IMR-90 (cell line): Measurements from ENCODE around the gene HSP90B1. TPM values are rescaled to one million over a fixed set of nuclear protein-coding genes. Genes with fewer than 3 reads are reported as not detected.

Source experiments
- ATAC-seq: fragments of 200-7000 bp; cut with Tn5 transposase; 2 replicates; pipeline ENCODE4 v1.9.1; 2020; ENCODE audit warnings: low read depth, mild to moderate bottlenecking, moderate library complexity
- BruUV-seq: library from RNA; stranded (reverse); fragments of 400-500 nt; replicated peaks from 2 replicates; lab custom pipeline; 2021; lab: Mats Ljungman, UMichigan
- CTCF ChIA-PET: fragments of 300-600 bp; formaldehyde crosslinking; extraction: SDS; loops from one replicate; lab custom pipeline; 2021; ENCODE audit warnings: antibody characterized with exemption; lab: Yijun Ruan, JAX
- POLR2A ChIA-PET: fragments of 300-600 bp; sonication (Branson Sonifier 250); formaldehyde crosslinking; loops from one replicate; lab custom pipeline; 2022; ENCODE audit warnings: antibody characterized with exemption; ENCODE audit not compliant: unreplicated experiment; lab: Charles Lee
- DNase-seq: peaks from one replicate; pipeline ENCODE4 v3.0.0; 2013
- H2AFZ ChIP-seq: replicated peaks from 2 replicates; pipeline ENCODE3; 2013; ENCODE audit warnings: low read length, mild to moderate bottlenecking; ENCODE audit not compliant: poor library complexity
- H2AK5ac ChIP-seq: 2 replicates; pipeline ENCODE4 v1.6.1; 2013; ENCODE audit warnings: low read depth, low read length, inconsistent platforms
- H2AK9ac ChIP-seq: replicated peaks from 2 replicates; pipeline ENCODE3; 2013; ENCODE audit warnings: mild to moderate bottlenecking, low read depth, low read length, moderate library complexity; ENCODE audit not compliant: poor library complexity
- H2BK120ac ChIP-seq: 2 replicates; pipeline ENCODE4 v1.6.1; 2013; ENCODE audit warnings: low read depth, low read length, inconsistent platforms
- H2BK15ac ChIP-seq: 3 replicates; pipeline ENCODE4 v1.6.1; 2013; ENCODE audit warnings: low read depth, low read length, inconsistent platforms
- H2BK20ac ChIP-seq: 2 replicates; pipeline ENCODE4 v1.6.1; 2013; ENCODE audit warnings: low read depth, mild to moderate bottlenecking, inconsistent platforms, low read length, moderate library complexity
- H2BK5ac ChIP-seq: 2 replicates; pipeline ENCODE4 v1.6.1; 2013; ENCODE audit warnings: mild to moderate bottlenecking, low read depth, low read length, inconsistent platforms; ENCODE audit not compliant: poor library complexity, severe bottlenecking
- H3K14ac ChIP-seq: replicated peaks from 2 replicates; pipeline ENCODE4 v1.6.1; 2013; ENCODE audit warnings: low read depth, low read length, inconsistent platforms
- H3K18ac ChIP-seq: 2 replicates; pipeline ENCODE4 v1.6.1; 2013; ENCODE audit warnings: low read depth, low read length, control low read depth
- H3K23ac ChIP-seq: 2 replicates; pipeline ENCODE4 v1.6.1; 2013; ENCODE audit warnings: low read depth, low read length, inconsistent platforms
- H3K27ac ChIP-seq: 2 replicates; pipeline ENCODE4 v1.5.1; 2013; ENCODE audit warnings: mild to moderate bottlenecking, control low read depth, low read length; ENCODE audit not compliant: insufficient read depth
- H3K27me3 ChIP-seq: 2 replicates; pipeline ENCODE4 v1.6.1; 2013; ENCODE audit warnings: low read length; ENCODE audit not compliant: control insufficient read depth, insufficient read depth
- H3K36me3 ChIP-seq: 2 replicates; pipeline ENCODE4 v1.6.1; 2013; ENCODE audit warnings: low read length, mixed read lengths; ENCODE audit not compliant: control insufficient read depth, insufficient read depth
- H3K4ac ChIP-seq: 2 replicates; pipeline ENCODE4 v1.6.1; 2013; ENCODE audit warnings: low read depth, low read length, inconsistent platforms
- H3K4me1 ChIP-seq: 2 replicates; pipeline ENCODE4 v1.6.1; 2013; ENCODE audit warnings: low read length, mixed read lengths; ENCODE audit not compliant: control insufficient read depth, insufficient read depth
- H3K4me2 ChIP-seq: 2 replicates; pipeline ENCODE4 v1.6.1; 2013; ENCODE audit warnings: low read depth, mild to moderate bottlenecking, control low read depth, low read length, moderate library complexity
- H3K4me3 ChIP-seq: 2 replicates; pipeline ENCODE4 v1.5.1; 2013; ENCODE audit warnings: low read depth, mild to moderate bottlenecking, control low read depth, low read length, moderate library complexity; ENCODE audit not compliant: insufficient read depth
- H3K56ac ChIP-seq: 2 replicates; pipeline ENCODE4 v1.6.1; 2013; ENCODE audit warnings: low read length, inconsistent platforms; ENCODE audit not compliant: insufficient read depth; ENCODE audit errors: extremely low read depth
- H3K79me1 ChIP-seq, 2 experiments: 2 replicates each; pipeline ENCODE4 v1.6.1; 2013; ENCODE audit warnings: low read length in 2 of 2, inconsistent platforms in 1 of 2, low read depth in 1 of 2
- H3K9ac ChIP-seq: 2 replicates; pipeline ENCODE4 v1.6.1; 2013; ENCODE audit warnings: low read depth, low read length, control low read depth
- H3K9me1 ChIP-seq: 2 replicates; pipeline ENCODE4 v1.6.1; 2013; ENCODE audit warnings: low read length, inconsistent platforms; ENCODE audit not compliant: insufficient read depth
- H3K9me3 ChIP-seq: 2 replicates; pipeline ENCODE4 v1.6.1; 2013; ENCODE audit warnings: low read length; ENCODE audit not compliant: control insufficient read depth, insufficient read depth
- H4K20me1 ChIP-seq: 2 replicates; pipeline ENCODE4 v1.6.1; 2013; ENCODE audit warnings: low read length, inconsistent platforms; ENCODE audit not compliant: insufficient read depth
- H4K5ac ChIP-seq: 2 replicates; pipeline ENCODE4 v1.6.1; 2013; ENCODE audit warnings: mild to moderate bottlenecking, low read depth, low read length, control low read depth
- H4K8ac ChIP-seq, 2 experiments: 2 replicates each; pipeline ENCODE4 v1.6.1; 2013; ENCODE audit warnings: low read depth in 2 of 2, low read length in 2 of 2, control low read depth in 1 of 2, inconsistent platforms in 1 of 2
- H4K91ac ChIP-seq: 2 replicates; pipeline ENCODE4 v1.6.1; 2013; ENCODE audit warnings: low read depth, low read length, inconsistent platforms; ENCODE audit not compliant: insufficient read depth
- BHLHE40 ChIP-seq: fragments of 150-350 bp; IDR thresholded peaks from 2 replicates; pipeline ENCODE4 v1.6.1; 2016; ENCODE audit warnings: mild to moderate bottlenecking, low read depth, low read length
- CEBPB ChIP-seq: IDR thresholded peaks from 2 replicates; pipeline ENCODE4 v1.6.1; 2012; ENCODE audit warnings: low read depth, low read length, improper control_type of control experiment
- CHD1 ChIP-seq: IDR thresholded peaks from 2 replicates; pipeline ENCODE4 v1.6.1; 2012; ENCODE audit warnings: low read depth, low read length, improper control_type of control experiment
- CTCF ChIP-seq: conservative IDR thresholded peaks from 2 replicates; pipeline ENCODE4 v1.5.1; 2012; ENCODE audit warnings: mild to moderate bottlenecking, low read depth, low read length, improper control_type of control experiment
- ELK1 ChIP-seq: fragments of 150-350 bp; IDR thresholded peaks from 2 replicates; pipeline ENCODE4 v1.6.1; 2016; ENCODE audit warnings: low read depth, mild to moderate bottlenecking, low read length, moderate library complexity, borderline replicate concordance
- FOS ChIP-seq: fragments of 150-350 bp; IDR thresholded peaks from 2 replicates; pipeline ENCODE4 v1.6.1; 2016; ENCODE audit warnings: low read depth, low read length
- MAFK ChIP-seq: IDR thresholded peaks from 2 replicates; pipeline ENCODE4 v1.6.1; 2012; ENCODE audit warnings: low read depth, low read length, improper control_type of control experiment
- MAZ ChIP-seq: IDR thresholded peaks from 2 replicates; pipeline ENCODE4 v1.6.1; 2012; ENCODE audit warnings: low read depth, mild to moderate bottlenecking, low read length, improper control_type of control experiment, moderate library complexity, borderline replicate concordance
- MXI1 ChIP-seq: IDR thresholded peaks from 2 replicates; pipeline ENCODE4 v1.6.1; 2012; ENCODE audit warnings: low read depth, mild to moderate bottlenecking, low read length, moderate library complexity, borderline replicate concordance
- NFE2L2 ChIP-seq: fragments of 150-350 bp; IDR thresholded peaks from 2 replicates; pipeline ENCODE4 v1.6.1; 2016; ENCODE audit warnings: low read depth, mild to moderate bottlenecking, low read length
- POLR2A ChIP-seq: IDR thresholded peaks from 2 replicates; pipeline ENCODE4 v1.6.1; 2012; ENCODE audit warnings: mild to moderate bottlenecking, low read depth, low read length
- RAD21 ChIP-seq: IDR thresholded peaks from 2 replicates; pipeline ENCODE4 v1.6.1; 2012; ENCODE audit warnings: low read length, improper control_type of control experiment
- RCOR1 ChIP-seq: IDR thresholded peaks from 2 replicates; pipeline ENCODE4 v1.6.1; 2012; ENCODE audit warnings: mild to moderate bottlenecking, low read length, improper control_type of control experiment; ENCODE audit not compliant: insufficient replicate concordance
- RFX5 ChIP-seq: IDR thresholded peaks from 2 replicates; pipeline ENCODE4 v1.8.0; 2012; ENCODE audit warnings: low read depth, mild to moderate bottlenecking, low read length, moderate library complexity
- SMC3 ChIP-seq: fragments of 150-350 bp; IDR thresholded peaks from 2 replicates; pipeline ENCODE4 v1.6.1; 2016; ENCODE audit warnings: low read depth, mild to moderate bottlenecking, antibody characterized with exemption, low read length, moderate library complexity
- USF2 ChIP-seq: fragments of 150-350 bp; IDR thresholded peaks from 2 replicates; pipeline ENCODE4 v1.6.1; 2017; ENCODE audit warnings: mild to moderate bottlenecking, antibody characterized with exemption, low read length, low read depth
- WGBS, 2 experiments: methylation state at CpG; one replicate each; pipeline versions ENCODE4 v1.1.5 to v1.1.7; 2013; ENCODE audit warnings: missing lambda C conversion rate in 2 of 2; ENCODE audit not compliant: insufficient read length in 1 of 2; ENCODE audit errors: extremely low coverage in 2 of 2; 5-methylcytosine and 5-hydroxymethylcytosine counted together
- dilution Hi-C: fragments of 300-500 bp; cut with HindIII; formaldehyde crosslinking; loops from one replicate; pipeline ENCODE4 v1.14.3; 2018; ENCODE audit warnings: low sequenced_read_pairs; ENCODE audit not compliant: unreplicated experiment
- in situ Hi-C: fragments of 300-500 bp; cut with MboI; formaldehyde crosslinking; loops from 3 replicates; pipeline ENCODE4 v1.14.3; 2019; ENCODE audit warnings: low sequenced_read_pairs, inconsistent platforms, mixed read lengths
- intact Hi-C: fragments of 100-400 bp; cut with micrococcal nuclease; formaldehyde crosslinking; loops from 2 replicates; pipeline ENCODE4 v1.10.0; 2022
- polyA plus RNA-seq, 3 experiments: library from polyadenylated mRNA; depleted of rRNA; stranded (reverse); fragments of >200 nt; gene quantifications; 2 replicates each; pipeline ENCODE4 v1.2.3, GENCODE V29; 2012; ENCODE audit warnings: low replicate concordance in 1 of 3
- total RNA-seq: library from RNA; depleted of rRNA; stranded (reverse); fragments of >200 nt; gene quantifications from 2 replicates; pipeline ENCODE4 v1.2.3, GENCODE V29; 2012

HSP90B1 gene
- total and polyA plus RNA-seq, 2 of the 4 experiments (the other 2 are of a cell fraction): 398 to 765 TPM

GRCh38 chr12:103958621-103959020 is 28.4 kb downstream of the HSP90B1 start:
- H2AFZ ChIP-seq: no peak overlapping the region
- H2BK15ac ChIP-seq: no peak overlapping the region
- no TSS peak for BruUV-seq
- H3K9me1 ChIP-seq: peaks cover 5% of the 10 kb centered on the region; the same call in 1 of the 2 replicates
- no peak overlapping the region for H4K5ac ChIP-seq
- H3K14ac ChIP-seq: no peak overlapping the region
- H3K9ac ChIP-seq: no peak overlapping the region
- H3K4me2 ChIP-seq: no peak overlapping the region
- H2AK5ac ChIP-seq: no peak overlapping the region
- in situ Hi-C loops (no loop called here), intact Hi-C loops (loop anchor here (2.0 kb wide), 1 partner anchor 74 kb away; no protein-coding TSS in a partner anchor), dilution Hi-C loops (no loop called here)
- H4K8ac ChIP-seq: no peak overlapping the region
- H2AK9ac ChIP-seq: no peak overlapping the region
- H3K36me3 ChIP-seq: peaks cover 5% of the 10 kb centered on the region
- H3K27ac ChIP-seq: no peak overlapping the region
- CTCF ChIA-PET: interaction anchor here (0.6 kb wide), 1 partner anchor 45 kb away, joined by 3 read pairs; no protein-coding TSS in a partner anchor
- H4K20me1 ChIP-seq: no peaks in the 10 kb centered on the region; the same call in 1 of the 2 replicates
- no peak for DNase-seq
- no peak overlapping the region for H2BK5ac ChIP-seq
- TF ChIP-seq RCOR1 (no peak), SMC3 (no peak), NFE2L2 (no peak), CEBPB (no peak), RFX5 (no peak), CTCF (no peak), MXI1 (no peak), USF2 (no peak), RAD21 (no peak), ELK1 (no peak), MAFK (no peak), FOS (no peak), MAZ (no peak), CHD1 (no peak), BHLHE40 (no peak), POLR2A (no peak)
- no CpG with 5 or more reads among the region's 1 CpG for WGBS, 2 experiments
- no peaks in the 10 kb centered on the region for H3K9me3 ChIP-seq
- no peak for ATAC-seq
- H3K79me1 ChIP-seq: peaks cover 14 to 50% of the 10 kb centered on the region in 2 experiments; a peak in 3 of 4 replicates
- H3K23ac ChIP-seq: no peak overlapping the region
- H2BK120ac ChIP-seq: no peak overlapping the region
- no peak overlapping the region for H3K56ac ChIP-seq
- H4K91ac ChIP-seq: no peak overlapping the region
- peaks cover 3% of the 10 kb centered on the region; the same call in 1 of the 2 replicates for H3K4me1 ChIP-seq
- no peak overlapping the region for H3K18ac ChIP-seq
- H2BK20ac ChIP-seq: no peak overlapping the region
- POLR2A ChIA-PET: no interaction called here
- H3K4ac ChIP-seq: no peak overlapping the region
- H3K4me3 ChIP-seq: no peak overlapping the region
- H3K27me3 ChIP-seq: no peaks in the 10 kb centered on the region
